Measurements from ENCODE around the gene ZNF609.
A peak's percentile ranks its signal among the peaks of the same experiment; 100 is the strongest.

The ZNF609 gene

GRCh38 chr15:64702816-64703631 is 242.6 kb downstream of the ZNF609 start:
- no peaks in the 10 kb centered on the region for H3K9me3 ChIP-seq (ENCODE audit: insufficient read depth, low read length)
- H3K4me3 ChIP-seq (ENCODE audit: insufficient read length, low read depth), result peak overlapping the region; percentile 65
- TF ChIP-seq ZNF274 (IDR thresholded peaks at IDR 0.05; ENCODE audit: low read depth, low read length) (no peak), YY1 (IDR thresholded peaks at IDR 0.05; ENCODE audit: insufficient read depth, insufficient read length) (peak; percentile 30), SUZ12 (IDR thresholded peaks at IDR 0.05; ENCODE audit: extremely low read depth, insufficient read depth, insufficient read length) (no peak)
- no peaks in the 10 kb centered on the region for H3K4me1 ChIP-seq (ENCODE audit: insufficient read depth, insufficient read length)
- peak overlapping the region; percentile 85 for H3K9ac ChIP-seq (ENCODE audit: insufficient read length, low read depth)
- peaks cover 3% of the 10 kb centered on the region for H3K36me3 ChIP-seq (ENCODE audit: insufficient read depth, insufficient read length, low read length)
- DNase-seq (ENCODE audit: low read depth, low spot score), result peak; percentile 95
- no peaks in the 10 kb centered on the region for H3K27me3 ChIP-seq (ENCODE audit: insufficient read depth, insufficient read length)

GRCh38 chr15:64703632-64703959 is 243.2 kb downstream of the ZNF609 start:
- TF ChIP-seq YY1 (IDR thresholded peaks at IDR 0.05; ENCODE audit: insufficient read depth, insufficient read length) (no peak), ZNF274 (IDR thresholded peaks at IDR 0.05; ENCODE audit: low read depth, low read length) (no peak), SUZ12 (IDR thresholded peaks at IDR 0.05; ENCODE audit: extremely low read depth, insufficient read depth, insufficient read length) (no peak)
- Histone ChIP-seq H3K9me3 (ENCODE audit: insufficient read depth, low read length) (no peaks in the 10 kb centered on the region), H3K4me3 (ENCODE audit: insufficient read length, low read depth) (peak overlapping the region; percentile 24), H3K36me3 (ENCODE audit: insufficient read depth, insufficient read length, low read length) (peaks cover 6% of the 10 kb centered on the region), H3K27me3 (ENCODE audit: insufficient read depth, insufficient read length) (no peaks in the 10 kb centered on the region), H3K4me1 (ENCODE audit: insufficient read depth, insufficient read length) (no peaks in the 10 kb centered on the region), H3K9ac (ENCODE audit: insufficient read length, low read depth) (peak overlapping the region; percentile 65)
- no peak for DNase-seq (ENCODE audit: low read depth, low spot score)

- TF ChIP-seq SUZ12 (IDR thresholded peaks at IDR 0.05; ENCODE audit: extremely low read depth, insufficient read depth, insufficient read length) (no peak), YY1 (IDR thresholded peaks at IDR 0.05; ENCODE audit: insufficient read depth, insufficient read length) (no peak), ZNF274 (IDR thresholded peaks at IDR 0.05; ENCODE audit: low read depth, low read length) (no peak)
- no peak for DNase-seq (ENCODE audit: low read depth, low spot score)
- Histone ChIP-seq H3K36me3 (ENCODE audit: insufficient read depth, insufficient read length, low read length) (peaks cover 9% of the 10 kb centered on the region), H3K9me3 (ENCODE audit: insufficient read depth, low read length) (no peaks in the 10 kb centered on the region), H3K27me3 (ENCODE audit: insufficient read depth, insufficient read length) (no peaks in the 10 kb centered on the region), H3K9ac (ENCODE audit: insufficient read length, low read depth) (no peak overlapping the region), H3K4me3 (ENCODE audit: insufficient read length, low read depth) (no peak overlapping the region), H3K4me1 (ENCODE audit: insufficient read depth, insufficient read length) (no peaks in the 10 kb centered on the region)
These were observed 244.6 kb downstream of the ZNF609 start for GRCh38 chr15:64705006-64705405.

GRCh38 chr15:64706011-64706911 is 245.9 kb downstream of the ZNF609 start:
- Histone ChIP-seq H3K36me3 (ENCODE audit: insufficient read depth, insufficient read length, low read length) (peaks cover 15% of the 10 kb centered on the region), H3K27me3 (ENCODE audit: insufficient read depth, insufficient read length) (no peaks in the 10 kb centered on the region), H3K4me3 (ENCODE audit: insufficient read length, low read depth) (no peak overlapping the region), H3K9me3 (ENCODE audit: insufficient read depth, low read length) (no peaks in the 10 kb centered on the region), H3K9ac (ENCODE audit: insufficient read length, low read depth) (no peak overlapping the region), H3K4me1 (ENCODE audit: insufficient read depth, insufficient read length) (no peaks in the 10 kb centered on the region)
- TF ChIP-seq YY1 (IDR thresholded peaks at IDR 0.05; ENCODE audit: insufficient read depth, insufficient read length), result no peak
- no peak for TF ChIP-seq SUZ12 (IDR thresholded peaks at IDR 0.05; ENCODE audit: extremely low read depth, insufficient read depth, insufficient read length)
- no peak for TF ChIP-seq ZNF274 (IDR thresholded peaks at IDR 0.05; ENCODE audit: low read depth, low read length)
- DNase-seq (ENCODE audit: low read depth, low spot score), result no peak

- DNase-seq (ENCODE audit: low read depth, low spot score), result no peak
- no peak overlapping the region for H3K9ac ChIP-seq (ENCODE audit: insufficient read length, low read depth)
- TF ChIP-seq SUZ12 (IDR thresholded peaks at IDR 0.05; ENCODE audit: extremely low read depth, insufficient read depth, insufficient read length) (no peak), ZNF274 (IDR thresholded peaks at IDR 0.05; ENCODE audit: low read depth, low read length) (no peak), YY1 (IDR thresholded peaks at IDR 0.05; ENCODE audit: insufficient read depth, insufficient read length) (no peak)
- H3K4me1 ChIP-seq (ENCODE audit: insufficient read depth, insufficient read length), result no peaks in the 10 kb centered on the region
- no peak overlapping the region for H3K4me3 ChIP-seq (ENCODE audit: insufficient read length, low read depth)
- H3K27me3 ChIP-seq (ENCODE audit: insufficient read depth, insufficient read length), result no peaks in the 10 kb centered on the region
- peaks cover 25% of the 10 kb centered on the region for H3K36me3 ChIP-seq (ENCODE audit: insufficient read depth, insufficient read length, low read length)
- H3K9me3 ChIP-seq (ENCODE audit: insufficient read depth, low read length), result no peaks in the 10 kb centered on the region
These were observed 250.5 kb downstream of the ZNF609 start for GRCh38 chr15:64710676-64711428.

- H3K36me3 ChIP-seq (ENCODE audit: insufficient read depth, insufficient read length, low read length), result peaks cover 39% of the 10 kb centered on the region
- TF ChIP-seq SUZ12 (IDR thresholded peaks at IDR 0.05; ENCODE audit: extremely low read depth, insufficient read depth, insufficient read length) (no peak), ZNF274 (IDR thresholded peaks at IDR 0.05; ENCODE audit: low read depth, low read length) (no peak), YY1 (IDR thresholded peaks at IDR 0.05; ENCODE audit: insufficient read depth, insufficient read length) (no peak)
- no peaks in the 10 kb centered on the region for H3K27me3 ChIP-seq (ENCODE audit: insufficient read depth, insufficient read length)
- no peak overlapping the region for H3K9ac ChIP-seq (ENCODE audit: insufficient read length, low read depth)
- no peaks in the 10 kb centered on the region for H3K9me3 ChIP-seq (ENCODE audit: insufficient read depth, low read length)
- no peak overlapping the region for H3K4me3 ChIP-seq (ENCODE audit: insufficient read length, low read depth)
- DNase-seq (ENCODE audit: low read depth, low spot score), result no peak
- H3K4me1 ChIP-seq (ENCODE audit: insufficient read depth, insufficient read length), result no peaks in the 10 kb centered on the region
These were observed 252.0 kb downstream of the ZNF609 start for GRCh38 chr15:64712353-64712752.
